ENCODE measurements around the gene SH3PXD2A.
A peak's percentile ranks its signal among the peaks of the same experiment; 100 is the strongest.

The SH3PXD2A gene

GRCh38 chr10:103745341-103746247 is 109.8 kb downstream of the SH3PXD2A start:
- H3K27me3 ChIP-seq (ENCODE audit: insufficient read depth, low read length) = no peaks in the 10 kb centered on the region
- peak overlapping the region; percentile 54 for H3K18ac ChIP-seq (ENCODE audit: low read length)
- H4K8ac ChIP-seq (ENCODE audit: low read depth, low read length) = peak overlapping the region; percentile 23
- H3K36me3 ChIP-seq (ENCODE audit: control insufficient read depth in 1 of 2, insufficient read depth in 2 of 2, low read length in 2 of 2) = no peaks in the 10 kb centered on the region
- peak overlapping the region; percentile 3 for H4K91ac ChIP-seq (ENCODE audit: low read depth, low read length)
- peaks cover 4% of the 10 kb centered on the region for H3K79me2 ChIP-seq (ENCODE audit: control insufficient read depth, insufficient read depth, low read length, poor library complexity)
- no peaks in the 10 kb centered on the region for H3K9me3 ChIP-seq (ENCODE audit: insufficient read depth, low read depth, low read length)
- WGBS (ENCODE audit: extremely low coverage, insufficient coverage, insufficient read length) = no CpG with 5 or more reads among the region's 17 CpGs
- peak overlapping the region; percentile 27 for H2BK12ac ChIP-seq (ENCODE audit: low read length)
- no peak overlapping the region for H3K4me2 ChIP-seq (ENCODE audit: low read length)
- H3K27ac ChIP-seq (ENCODE audit: low read depth, low read length) = peak overlapping the region; percentile 13
- no peak overlapping the region for H2BK120ac ChIP-seq (ENCODE audit: insufficient read depth, low read length, poor library complexity)
- no peak overlapping the region for H3K23ac ChIP-seq (ENCODE audit: low read length)
- H3K14ac ChIP-seq (ENCODE audit: low read length) = peak overlapping the region; percentile 64
- no peak overlapping the region for H3K4me3 ChIP-seq (ENCODE audit: low read depth, low read length)
- H3K9ac ChIP-seq (ENCODE audit: low read length) = no peak overlapping the region
- peak; percentile 89 to 94 for DNase-seq
- H3K79me1 ChIP-seq (ENCODE audit: low read length) = peaks cover 8% of the 10 kb centered on the region
- H2AK5ac ChIP-seq (ENCODE audit: low read length) = peak overlapping the region; percentile 29
- H3K4me1 ChIP-seq (ENCODE audit: control insufficient read depth in 1 of 2, insufficient read depth in 2 of 2, low read length in 2 of 2) = peaks cover 18 to 24% of the 10 kb centered on the region in 2 experiments
- H3K4ac ChIP-seq (ENCODE audit: low read depth, low read length) = peak overlapping the region; percentile 4
- no peak overlapping the region for H2AFZ ChIP-seq (ENCODE audit: insufficient read depth, low read length, poor library complexity)
- H4K12ac ChIP-seq (ENCODE audit: low read depth, low read length) = no peak overlapping the region
- no peak overlapping the region for H2BK5ac ChIP-seq (ENCODE audit: low read depth, low read length, poor library complexity)

- Histone ChIP-seq H4K91ac (ENCODE audit: low read depth, low read length) (no peak overlapping the region), H3K79me1 (ENCODE audit: low read length) (peaks cover 17% of the 10 kb centered on the region), H3K9ac (ENCODE audit: low read length) (no peak overlapping the region), H2BK5ac (ENCODE audit: low read depth, low read length, poor library complexity) (no peak overlapping the region), H3K4ac (ENCODE audit: low read depth, low read length) (no peak overlapping the region), H3K27ac (ENCODE audit: low read depth, low read length) (no peak overlapping the region), H3K4me3 (ENCODE audit: low read depth, low read length) (no peak overlapping the region), H4K8ac (ENCODE audit: low read depth, low read length) (no peak overlapping the region), H2BK12ac (ENCODE audit: low read length) (no peak overlapping the region), H2AK5ac (ENCODE audit: low read length) (no peak overlapping the region), H2AFZ (ENCODE audit: insufficient read depth, low read length, poor library complexity) (no peak overlapping the region), H3K18ac (ENCODE audit: low read length) (no peak overlapping the region), H3K14ac (ENCODE audit: low read length) (no peak overlapping the region), H3K4me1 (ENCODE audit: control insufficient read depth in 1 of 2, insufficient read depth in 2 of 2, low read length in 2 of 2) (peaks cover 43 to 45% of the 10 kb centered on the region in 2 experiments), H2BK120ac (ENCODE audit: insufficient read depth, low read length, poor library complexity) (no peak overlapping the region), H3K27me3 (ENCODE audit: insufficient read depth, low read length) (no peaks in the 10 kb centered on the region), H3K36me3 (ENCODE audit: control insufficient read depth in 1 of 2, insufficient read depth in 2 of 2, low read length in 2 of 2) (no peaks in the 10 kb centered on the region), H3K79me2 (ENCODE audit: control insufficient read depth, insufficient read depth, low read length, poor library complexity) (peaks cover 4% of the 10 kb centered on the region), H4K12ac (ENCODE audit: low read depth, low read length) (no peak overlapping the region), H3K9me3 (ENCODE audit: insufficient read depth, low read depth, low read length) (no peaks in the 10 kb centered on the region), H3K4me2 (ENCODE audit: low read length) (no peak overlapping the region), H3K23ac (ENCODE audit: low read length) (no peak overlapping the region)
- no peak for DNase-seq
- WGBS (ENCODE audit: extremely low coverage, insufficient coverage, insufficient read length) = no CpG with 5 or more reads among the region's 6 CpGs
These were observed 112.6 kb downstream of the SH3PXD2A start for GRCh38 chr10:103742824-103743223.

GRCh38 chr10:103740611-103741010 is 114.8 kb downstream of the SH3PXD2A start:
- WGBS (ENCODE audit: extremely low coverage, insufficient coverage, insufficient read length) = no CpG with 5 or more reads among the region's 5 CpGs
- Histone ChIP-seq H3K79me1 (ENCODE audit: low read length) (peaks cover 19% of the 10 kb centered on the region), H4K8ac (ENCODE audit: low read depth, low read length) (no peak overlapping the region), H3K4me1 (ENCODE audit: control insufficient read depth in 1 of 2, insufficient read depth in 2 of 2, low read length in 2 of 2) (peaks cover 38 to 46% of the 10 kb centered on the region in 2 experiments), H3K27me3 (ENCODE audit: insufficient read depth, low read length) (no peaks in the 10 kb centered on the region), H3K9ac (ENCODE audit: low read length) (no peak overlapping the region), H2BK12ac (ENCODE audit: low read length) (peak overlapping the region; percentile 67), H2AK5ac (ENCODE audit: low read length) (peak overlapping the region; percentile 4), H3K18ac (ENCODE audit: low read length) (no peak overlapping the region), H3K23ac (ENCODE audit: low read length) (no peak overlapping the region), H3K36me3 (ENCODE audit: control insufficient read depth in 1 of 2, insufficient read depth in 2 of 2, low read length in 2 of 2) (no peaks in the 10 kb centered on the region), H3K9me3 (ENCODE audit: insufficient read depth, low read depth, low read length) (peaks cover 1% of the 10 kb centered on the region), H4K91ac (ENCODE audit: low read depth, low read length) (no peak overlapping the region), H2AFZ (ENCODE audit: insufficient read depth, low read length, poor library complexity) (no peak overlapping the region), H3K14ac (ENCODE audit: low read length) (peak overlapping the region; percentile 15), H2BK120ac (ENCODE audit: insufficient read depth, low read length, poor library complexity) (peak overlapping the region; percentile 8), H3K4ac (ENCODE audit: low read depth, low read length) (no peak overlapping the region), H4K12ac (ENCODE audit: low read depth, low read length) (no peak overlapping the region), H3K79me2 (ENCODE audit: control insufficient read depth, insufficient read depth, low read length, poor library complexity) (peaks cover 2% of the 10 kb centered on the region), H3K27ac (ENCODE audit: low read depth, low read length) (no peak overlapping the region), H3K4me3 (ENCODE audit: low read depth, low read length) (no peak overlapping the region), H3K4me2 (ENCODE audit: low read length) (no peak overlapping the region), H2BK5ac (ENCODE audit: low read depth, low read length, poor library complexity) (no peak overlapping the region)
- no peak for DNase-seq

- H3K79me2 ChIP-seq (ENCODE audit: control insufficient read depth, insufficient read depth, low read length, poor library complexity) = no peaks in the 10 kb centered on the region
- H3K4ac ChIP-seq (ENCODE audit: low read depth, low read length) = no peak overlapping the region
- H3K36me3 ChIP-seq (ENCODE audit: control insufficient read depth in 1 of 2, insufficient read depth in 2 of 2, low read length in 2 of 2) = no peaks in the 10 kb centered on the region
- no peak overlapping the region for H2AFZ ChIP-seq (ENCODE audit: insufficient read depth, low read length, poor library complexity)
- H2BK12ac ChIP-seq (ENCODE audit: low read length) = peak overlapping the region; percentile 56
- peak overlapping the region; percentile 1 for H3K4me2 ChIP-seq (ENCODE audit: low read length)
- peaks cover 25 to 34% of the 10 kb centered on the region in 2 experiments for H3K4me1 ChIP-seq (ENCODE audit: control insufficient read depth in 1 of 2, insufficient read depth in 2 of 2, low read length in 2 of 2)
- peak overlapping the region; percentile 29 for H2BK5ac ChIP-seq (ENCODE audit: low read depth, low read length, poor library complexity)
- H3K79me1 ChIP-seq (ENCODE audit: low read length) = peaks cover 15% of the 10 kb centered on the region
- H3K4me3 ChIP-seq (ENCODE audit: low read depth, low read length) = no peak overlapping the region
- H2AK5ac ChIP-seq (ENCODE audit: low read length) = no peak overlapping the region
- peak overlapping the region; percentile 12 for H3K14ac ChIP-seq (ENCODE audit: low read length)
- peak overlapping the region; percentile 24 for H3K18ac ChIP-seq (ENCODE audit: low read length)
- no peak overlapping the region for H4K8ac ChIP-seq (ENCODE audit: low read depth, low read length)
- H3K9ac ChIP-seq (ENCODE audit: low read length) = no peak overlapping the region
- H4K12ac ChIP-seq (ENCODE audit: low read depth, low read length) = no peak overlapping the region
- H3K9me3 ChIP-seq (ENCODE audit: insufficient read depth, low read depth, low read length) = peaks cover 1% of the 10 kb centered on the region
- DNase-seq = peak; percentile 40 to 43
- no peaks in the 10 kb centered on the region for H3K27me3 ChIP-seq (ENCODE audit: insufficient read depth, low read length)
- H3K23ac ChIP-seq (ENCODE audit: low read length) = no peak overlapping the region
- no CpG with 5 or more reads among the region's 13 CpGs for WGBS (ENCODE audit: extremely low coverage, insufficient coverage, insufficient read length)
- H2BK120ac ChIP-seq (ENCODE audit: insufficient read depth, low read length, poor library complexity) = peak overlapping the region; percentile 8
- H3K27ac ChIP-seq (ENCODE audit: low read depth, low read length) = peak overlapping the region; percentile 77
- H4K91ac ChIP-seq (ENCODE audit: low read depth, low read length) = peak overlapping the region; percentile 36
These were observed 116.2 kb downstream of the SH3PXD2A start for GRCh38 chr10:103739039-103739764.

Data from trophoblast cell (in vitro differentiated cells and primary cell).